GM23338 (cell line): ENCODE results near the gene XCL2. TPM values are rescaled to one million over a fixed set of nuclear protein-coding genes. Genes with fewer than 3 reads are reported as not detected.

ENCODE experiments used
- ATAC-seq: fragments of 200-7000 bp; cut with Tn5 transposase; 3 replicates; pipeline ENCODE4 v1.9.1; 2020
- DNase-seq: peaks from one replicate; pipeline ENCODE4 v3.0.0-alpha.2; 2015; ENCODE audit warnings: low spot score
- H2AFZ ChIP-seq: fragments of 200-600 bp; sonication (generic); 2 replicates; pipeline ENCODE4 v1.8.0; 2016; ENCODE audit warnings: antibody characterized with exemption, mild to moderate bottlenecking, moderate library complexity
- H3F3A ChIP-seq: fragments of 200-600 bp; sonication (generic); replicated peaks from 2 replicates; pipeline ENCODE4 v1.8.0; 2017; ENCODE audit warnings: antibody characterized with exemption, mixed run types, low read depth
- H3K27ac ChIP-seq: fragments of 200-600 bp; sonication (generic); 2 replicates; pipeline ENCODE4 v1.6.1; 2016; ENCODE audit warnings: low read depth
- H3K27me3 ChIP-seq: fragments of 200-600 bp; sonication (generic); 2 replicates; pipeline ENCODE4 v1.8.0; 2016; ENCODE audit warnings: mild to moderate bottlenecking, mixed run types, moderate library complexity; ENCODE audit not compliant: insufficient read depth
- H3K36me3 ChIP-seq: fragments of 200-600 bp; sonication (generic); 2 replicates; pipeline ENCODE4 v1.8.0; 2016; ENCODE audit warnings: mild to moderate bottlenecking; ENCODE audit not compliant: insufficient read depth
- H3K4me1 ChIP-seq: fragments of 200-600 bp; sonication (generic); 2 replicates; pipeline ENCODE4 v1.8.0; 2016; ENCODE audit warnings: mild to moderate bottlenecking, moderate library complexity; ENCODE audit not compliant: insufficient read depth
- H3K4me2 ChIP-seq: fragments of 200-600 bp; sonication (generic); 2 replicates; pipeline ENCODE4 v1.7.1; 2017; ENCODE audit warnings: mixed run types
- H3K4me3 ChIP-seq: fragments of 200-600 bp; sonication (generic); 2 replicates; pipeline ENCODE4 v1.6.1; 2016; ENCODE audit warnings: mixed run types
- H3K79me2 ChIP-seq: fragments of 200-600 bp; sonication (generic); replicated peaks from 2 replicates; pipeline ENCODE4 v1.8.0; 2017; ENCODE audit warnings: mild to moderate bottlenecking; ENCODE audit not compliant: insufficient read depth
- H3K9me2 ChIP-seq: fragments of 200-600 bp; sonication (generic); 2 replicates; pipeline ENCODE4 v1.8.0; 2017; ENCODE audit not compliant: insufficient read depth
- H4K20me1 ChIP-seq: fragments of 200-600 bp; sonication (generic); replicated peaks from 2 replicates; pipeline ENCODE4 v1.8.0; 2017; ENCODE audit warnings: mild to moderate bottlenecking; ENCODE audit not compliant: insufficient read depth
- H3K27ac Mint-ChIP-seq: 2 replicates; pipeline ENCODE4 v1.8.0; 2020; ENCODE audit warnings: inconsistent platforms, mild to moderate bottlenecking, moderate library complexity, mixed read lengths
- H3K27me3 Mint-ChIP-seq: 3 replicates; pipeline ENCODE4 v1.8.0; 2022; ENCODE audit warnings: low read depth, mild to moderate bottlenecking, moderate library complexity, mixed read lengths, inconsistent platforms; ENCODE audit not compliant: insufficient read depth, poor library complexity
- H3K36me3 Mint-ChIP-seq: 3 replicates; pipeline ENCODE4 v1.8.0; 2021; ENCODE audit warnings: low read depth, mild to moderate bottlenecking, inconsistent platforms, moderate library complexity, mixed read lengths
- H3K4me1 Mint-ChIP-seq: 3 replicates; pipeline ENCODE4 v1.8.0; 2020; ENCODE audit warnings: mild to moderate bottlenecking, inconsistent platforms, mixed read lengths
- H3K4me3 Mint-ChIP-seq: 3 replicates; pipeline ENCODE4 v1.8.0; 2021; ENCODE audit warnings: moderate library complexity, mild to moderate bottlenecking, inconsistent platforms, mixed read lengths
- H3K9me3 Mint-ChIP-seq: 3 replicates; pipeline ENCODE4 v1.8.0; 2020; ENCODE audit warnings: moderate library complexity, mild to moderate bottlenecking, inconsistent platforms, mixed read lengths
- CREB1 ChIP-seq: fragments of 250-450 bp; sonication (Bioruptor Pico); IDR thresholded peaks from 2 replicates; pipeline ENCODE4 v1.5.0; 2020; ENCODE audit warnings: low read depth, mild to moderate bottlenecking, moderate library complexity
- CTCF ChIP-seq, 2 experiments: fragments of 200-600 bp in 1 of 2; sonication (generic) in 1 of 2; conservative IDR thresholded peaks; 2 replicates each; pipeline versions ENCODE4 v1.5.1 to v1.6.1; 2016 to 2017; ENCODE audit warnings: antibody characterized with exemption in 2 of 2, low read depth in 2 of 2, mild to moderate bottlenecking in 2 of 2, moderate library complexity in 1 of 2
- EZH2phosphoT487 ChIP-seq: fragments of 200-600 bp; sonication (generic); IDR thresholded peaks from one replicate; pipeline ENCODE4 v1.8.1; 2018; ENCODE audit warnings: antibody characterized with exemption; ENCODE audit not compliant: unreplicated experiment
- JUNB ChIP-seq: IDR thresholded peaks from one replicate; pipeline ENCODE4 v1.6.1; 2016; ENCODE audit warnings: antibody characterized with exemption; ENCODE audit not compliant: unreplicated experiment
- POLR2AphosphoS5 ChIP-seq: IDR thresholded peaks from 2 replicates; pipeline ENCODE4 v1.6.1; 2016; ENCODE audit warnings: antibody characterized with exemption, low read depth
- REST ChIP-seq: IDR thresholded peaks from one replicate; pipeline ENCODE4 v1.6.1; 2018; ENCODE audit warnings: antibody characterized with exemption; ENCODE audit not compliant: unreplicated experiment
- ZNF331 ChIP-seq: fragments of 250-450 bp; sonication (Bioruptor Pico); IDR thresholded peaks from 2 replicates; pipeline ENCODE4 v1.5.0; 2020; ENCODE audit warnings: low read depth, mild to moderate bottlenecking, moderate library complexity
- ZNF462 ChIP-seq: fragments of 250-450 bp; sonication (Bioruptor Pico); IDR thresholded peaks from 2 replicates; pipeline ENCODE4 v1.5.0; 2020; ENCODE audit warnings: mild to moderate bottlenecking, moderate library complexity
- polyA plus RNA-seq: library from polyadenylated mRNA; unstranded; fragments of >200 nt; fragmentation: Nextera tagmentation; extraction: Ambion mirVana; gene quantifications from 2 replicates; pipeline ENCODE4 v1.2.1, GENCODE V29; 2016
- total RNA-seq: library from RNA; depleted of rRNA; stranded (reverse); fragments of >200 nt; shearing (Covaris generic); gene quantifications from 2 replicates; pipeline ENCODE4 v1.2.3, GENCODE V29; 2014

The XCL2 gene
- total and polyA plus RNA-seq, 2 experiments from 2014 or later, result not detected

- peaks cover 4% of the 10 kb centered on the region; the same call in 2 of the 3 replicates for H3K4me1 Mint-ChIP-seq
- no peaks in the 10 kb centered on the region for H3K79me2 ChIP-seq
- no peak for ATAC-seq
- H3K36me3 Mint-ChIP-seq, result no peaks in the 10 kb centered on the region
- H2AFZ ChIP-seq, result no peak overlapping the region
- no peaks in the 10 kb centered on the region for H3K27me3 Mint-ChIP-seq
- H3F3A ChIP-seq, result no peaks in the 10 kb centered on the region
- H3K36me3 ChIP-seq, result no peaks in the 10 kb centered on the region
- H3K9me2 ChIP-seq, result peaks cover 6% of the 10 kb centered on the region
- no peaks in the 10 kb centered on the region for H3K27me3 ChIP-seq
- H3K4me2 ChIP-seq, result no peak overlapping the region
- peak; percentile 4 for DNase-seq
- no peaks in the 10 kb centered on the region for H3K9me3 Mint-ChIP-seq
- TF ChIP-seq JUNB (no peak), ZNF331 (CRISPR knock-in tag) (no peak), REST (no peak), EZH2phosphoT487 (no peak), CREB1 (CRISPR knock-in tag) (no peak), ZNF462 (CRISPR knock-in tag) (0 out of 2 replicates have a peak, but pooled peaks have one; percentile 9), POLR2AphosphoS5 (no peak), CTCF (conservative IDR thresholded peaks at IDR 0.05; ENCODE audit: low read depth in 2 of 2) (no peak)
- H4K20me1 ChIP-seq, result no peaks in the 10 kb centered on the region
- peak overlapping the region; percentile 80; the same call in 1 of the 2 replicates for H3K27ac Mint-ChIP-seq
- no peaks in the 10 kb centered on the region for H3K4me1 ChIP-seq
- no peak overlapping the region for H3K4me3 Mint-ChIP-seq
- H3K27ac ChIP-seq, result no peak overlapping the region
- no peak overlapping the region for H3K4me3 ChIP-seq
These were observed 11.8 kb upstream of the XCL2 start for GRCh38 chr1:168555508-168556046.
